GM12878 (cell line): ENCODE results near the gene UBAC2.

Source experiments
- CTCF ChIP-seq, 3 experiments: IDR thresholded peaks in 2 of 3; conservative IDR thresholded peaks in 1 of 3; 2 replicates each; pipeline ENCODE4 v1.5.1; 2011; ENCODE audit warnings: low read depth in 3 of 3, low read length in 3 of 3, mild to moderate bottlenecking in 3 of 3, control low read depth in 2 of 3, moderate library complexity in 2 of 3, inconsistent platforms in 1 of 3, mixed read lengths in 1 of 3; ENCODE audit not compliant: control insufficient read depth in 2 of 3, insufficient read depth in 1 of 3; ENCODE audit errors: extremely low read depth in 1 of 3
- TCF12 ChIP-seq: IDR thresholded peaks from 2 replicates; pipeline ENCODE4 v1.6.1; 2011; ENCODE audit warnings: low read depth, mild to moderate bottlenecking, low read length

DNA sequence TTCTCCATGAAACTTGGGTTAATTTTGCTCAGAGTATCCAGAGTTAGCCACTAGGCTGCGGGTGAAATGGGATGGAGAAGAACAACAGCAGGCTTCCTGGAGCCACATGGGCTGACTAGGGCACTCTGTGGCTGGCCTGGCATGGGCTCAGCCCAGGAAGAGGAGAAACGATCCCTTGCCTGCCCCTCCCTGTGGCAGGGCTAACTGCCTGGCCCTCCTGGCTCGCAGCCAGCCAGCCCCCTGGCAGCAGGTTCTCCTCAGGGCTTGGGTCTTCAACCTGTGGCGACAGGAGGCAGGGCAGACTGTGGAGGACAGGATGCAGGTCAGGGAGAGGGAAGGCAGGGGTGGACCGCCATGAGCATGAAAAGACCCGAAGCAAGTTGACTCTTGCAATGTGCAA is 185.3 kb downstream of the UBAC2 start:
- TF ChIP-seq CTCF (IDR thresholded peaks at IDR 0.05 in 2 of 3, conservative IDR thresholded peaks at IDR 0.05 in 1 of 3; ENCODE audit: control insufficient read depth in 2 of 3, extremely low read depth in 1 of 3, insufficient read depth in 1 of 3, low read depth in 3 of 3, low read length in 3 of 3): no peak
- TF ChIP-seq TCF12: no peak
